Neural cell (in vitro differentiated cells): ENCODE results near the gene OBSCN. TPM values are rescaled to one million over a fixed set of nuclear protein-coding genes. Genes with fewer than 3 reads are reported as not detected.

Source experiments
- H2AFZ ChIP-seq: fragments of 200-600, 300-800 bp; sonication (generic), shearing (Covaris generic); 2 replicates; pipeline ENCODE4 v1.6.0; 2014; ENCODE audit warnings: low read depth, mild to moderate bottlenecking, antibody characterized with exemption, low read length, moderate library complexity
- H3F3A ChIP-seq: fragments of 200-600 bp; shearing (Covaris generic); 2 replicates; pipeline ENCODE4 v1.6.1; 2016; ENCODE audit warnings: mild to moderate bottlenecking, moderate library complexity, mixed read lengths, antibody characterized with exemption, low read length; ENCODE audit not compliant: insufficient read depth, poor library complexity, severe bottlenecking
- H3K27ac ChIP-seq: fragments of 200-600, 300-800 bp; sonication (generic), shearing (Covaris generic); 2 replicates; pipeline ENCODE4 v1.5.1; 2014; ENCODE audit warnings: mild to moderate bottlenecking, low read length, moderate library complexity
- H3K27me3 ChIP-seq: fragments of 300-800, 200-600 bp; sonication (generic), shearing (Covaris generic); 2 replicates; pipeline ENCODE4 v1.6.0; 2014; ENCODE audit warnings: mild to moderate bottlenecking, low read depth, low read length, moderate library complexity; ENCODE audit not compliant: insufficient read depth
- H3K36me3 ChIP-seq: fragments of 300-800, 200-600 bp; sonication (generic), shearing (Covaris generic); 2 replicates; pipeline ENCODE4 v1.5.1; 2014; ENCODE audit warnings: mild to moderate bottlenecking, antibody characterized with exemption, low read length, moderate library complexity; ENCODE audit not compliant: insufficient read depth
- H3K4me2 ChIP-seq: fragments of 300-800, 200-600 bp; sonication (generic), shearing (Covaris generic); 2 replicates; pipeline ENCODE4 v1.6.0; 2014; ENCODE audit warnings: mild to moderate bottlenecking, low read length
- H3K4me3 ChIP-seq: fragments of 300-800, 200-600 bp; sonication (generic), shearing (Covaris generic); 2 replicates; pipeline ENCODE4 v1.5.1; 2014; ENCODE audit warnings: mild to moderate bottlenecking, low read length, moderate library complexity
- H3K79me2 ChIP-seq: fragments of 200-600 bp; shearing (Covaris generic); replicated peaks from 2 replicates; pipeline ENCODE4 v1.6.0; 2014; ENCODE audit warnings: mild to moderate bottlenecking, low read length, moderate library complexity; ENCODE audit not compliant: insufficient read depth
- H3K9ac ChIP-seq: fragments of 300-800, 200-600 bp; sonication (generic), shearing (Covaris generic); 2 replicates; pipeline ENCODE4 v1.6.1; 2016; ENCODE audit warnings: mild to moderate bottlenecking, low read length, mixed read lengths
- H3K9me2 ChIP-seq: fragments of 200-600 bp; shearing (Covaris generic); 2 replicates; pipeline ENCODE4 v1.6.1; 2016; ENCODE audit warnings: mild to moderate bottlenecking, low read length, mixed read lengths; ENCODE audit not compliant: insufficient read depth
- H3K9me3 ChIP-seq: fragments of 200-600, 300-800 bp; sonication (generic), shearing (Covaris generic); 2 replicates; pipeline ENCODE4 v1.6.1; 2016; ENCODE audit warnings: mild to moderate bottlenecking, mixed run types, low read length, moderate library complexity, mixed read lengths
- H4K20me1 ChIP-seq: fragments of 200-600 bp; shearing (Covaris generic); 2 replicates; pipeline ENCODE4 v1.6.1; 2016; ENCODE audit warnings: mild to moderate bottlenecking, mixed run types; ENCODE audit not compliant: insufficient read depth
- EP300 ChIP-seq: fragments of 450-650 bp; conservative IDR thresholded peaks from 2 replicates; pipeline ENCODE4 v1.6.1; 2014; ENCODE audit warnings: antibody characterized with exemption, mild to moderate bottlenecking, moderate library complexity; ENCODE audit not compliant: poor library complexity, severe bottlenecking
- EZH2 ChIP-seq: fragments of 200-600, 300-800 bp; shearing (Covaris generic), sonication (generic); IDR thresholded peaks from 2 replicates; pipeline ENCODE4 v1.6.1; 2014; ENCODE audit warnings: antibody characterized with exemption, low read length, borderline replicate concordance, mild to moderate bottlenecking; ENCODE audit not compliant: insufficient read depth, poor library complexity, severe bottlenecking
- MXI1 ChIP-seq: fragments of 450-650 bp; conservative IDR thresholded peaks from 2 replicates; pipeline ENCODE4 v1.6.1; 2014; ENCODE audit warnings: antibody characterized with exemption, mild to moderate bottlenecking; ENCODE audit not compliant: poor library complexity, severe bottlenecking
- POLR2AphosphoS5 ChIP-seq: IDR thresholded peaks from 2 replicates; pipeline ENCODE4 v1.6.1; 2012
- RAD21 ChIP-seq: fragments of 450-650 bp; conservative IDR thresholded peaks from 2 replicates; pipeline ENCODE4 v1.6.1; 2014; ENCODE audit warnings: antibody characterized with exemption, mild to moderate bottlenecking, moderate library complexity
- SMC3 ChIP-seq: fragments of 450-650 bp; conservative IDR thresholded peaks from 2 replicates; pipeline ENCODE4 v1.6.1; 2014; ENCODE audit warnings: antibody characterized with exemption, mild to moderate bottlenecking, moderate library complexity; ENCODE audit not compliant: poor library complexity
- TAF1 ChIP-seq: IDR thresholded peaks from 2 replicates; pipeline ENCODE4 v1.6.1; 2012; ENCODE audit warnings: low read depth
- polyA plus RNA-seq: library from polyadenylated mRNA; depleted of rRNA; stranded (reverse); fragments of >200 nt; gene quantifications from 2 replicates; pipeline ENCODE4 v1.2.3, GENCODE V29; 2014
- TF ChIP-seq, protein P1 (sequence below): fragments of 450-650 bp; IDR thresholded peaks from 2 replicates; pipeline ENCODE4 v1.5.1; 2014; ENCODE audit warnings: antibody characterized with exemption, mild to moderate bottlenecking, moderate library complexity; ENCODE audit not compliant: poor library complexity, severe bottlenecking
- TF ChIP-seq, protein P2 (sequence below): IDR thresholded peaks from 2 replicates; pipeline ENCODE4 v1.6.1; 2012; ENCODE audit warnings: borderline replicate concordance

The OBSCN gene
- polyA plus RNA-seq, 1 donor from 2014 or later: 7.2 TPM

GRCh38 chr1:228410671-228411070 lies 202.8 kb downstream of the OBSCN start:
- Histone ChIP-seq H3K36me3 (no peaks in the 10 kb centered on the region), H2AFZ (no peak overlapping the region), H4K20me1 (no peaks in the 10 kb centered on the region), H3K27ac (no peak overlapping the region), H3K79me2 (peaks cover 9% of the 10 kb centered on the region), H3K9me3 (no peaks in the 10 kb centered on the region), H3K4me3 (no peak overlapping the region), H3F3A (no peaks in the 10 kb centered on the region), H3K4me2 (no peak overlapping the region), H3K9me2 (no peaks in the 10 kb centered on the region), H3K27me3 (peaks cover under 1% of the 10 kb centered on the region), H3K9ac (no peak overlapping the region)
- TF ChIP-seq, protein P1, sequence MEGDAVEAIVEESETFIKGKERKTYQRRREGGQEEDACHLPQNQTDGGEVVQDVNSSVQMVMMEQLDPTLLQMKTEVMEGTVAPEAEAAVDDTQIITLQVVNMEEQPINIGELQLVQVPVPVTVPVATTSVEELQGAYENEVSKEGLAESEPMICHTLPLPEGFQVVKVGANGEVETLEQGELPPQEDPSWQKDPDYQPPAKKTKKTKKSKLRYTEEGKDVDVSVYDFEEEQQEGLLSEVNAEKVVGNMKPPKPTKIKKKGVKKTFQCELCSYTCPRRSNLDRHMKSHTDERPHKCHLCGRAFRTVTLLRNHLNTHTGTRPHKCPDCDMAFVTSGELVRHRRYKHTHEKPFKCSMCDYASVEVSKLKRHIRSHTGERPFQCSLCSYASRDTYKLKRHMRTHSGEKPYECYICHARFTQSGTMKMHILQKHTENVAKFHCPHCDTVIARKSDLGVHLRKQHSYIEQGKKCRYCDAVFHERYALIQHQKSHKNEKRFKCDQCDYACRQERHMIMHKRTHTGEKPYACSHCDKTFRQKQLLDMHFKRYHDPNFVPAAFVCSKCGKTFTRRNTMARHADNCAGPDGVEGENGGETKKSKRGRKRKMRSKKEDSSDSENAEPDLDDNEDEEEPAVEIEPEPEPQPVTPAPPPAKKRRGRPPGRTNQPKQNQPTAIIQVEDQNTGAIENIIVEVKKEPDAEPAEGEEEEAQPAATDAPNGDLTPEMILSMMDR: no peak
- TF ChIP-seq POLR2AphosphoS5 (no peak), SMC3 (no peak), EZH2 (no peak), EP300 (no peak), RAD21 (no peak), MXI1 (no peak), TAF1 (no peak)
- TF ChIP-seq, protein P2, sequence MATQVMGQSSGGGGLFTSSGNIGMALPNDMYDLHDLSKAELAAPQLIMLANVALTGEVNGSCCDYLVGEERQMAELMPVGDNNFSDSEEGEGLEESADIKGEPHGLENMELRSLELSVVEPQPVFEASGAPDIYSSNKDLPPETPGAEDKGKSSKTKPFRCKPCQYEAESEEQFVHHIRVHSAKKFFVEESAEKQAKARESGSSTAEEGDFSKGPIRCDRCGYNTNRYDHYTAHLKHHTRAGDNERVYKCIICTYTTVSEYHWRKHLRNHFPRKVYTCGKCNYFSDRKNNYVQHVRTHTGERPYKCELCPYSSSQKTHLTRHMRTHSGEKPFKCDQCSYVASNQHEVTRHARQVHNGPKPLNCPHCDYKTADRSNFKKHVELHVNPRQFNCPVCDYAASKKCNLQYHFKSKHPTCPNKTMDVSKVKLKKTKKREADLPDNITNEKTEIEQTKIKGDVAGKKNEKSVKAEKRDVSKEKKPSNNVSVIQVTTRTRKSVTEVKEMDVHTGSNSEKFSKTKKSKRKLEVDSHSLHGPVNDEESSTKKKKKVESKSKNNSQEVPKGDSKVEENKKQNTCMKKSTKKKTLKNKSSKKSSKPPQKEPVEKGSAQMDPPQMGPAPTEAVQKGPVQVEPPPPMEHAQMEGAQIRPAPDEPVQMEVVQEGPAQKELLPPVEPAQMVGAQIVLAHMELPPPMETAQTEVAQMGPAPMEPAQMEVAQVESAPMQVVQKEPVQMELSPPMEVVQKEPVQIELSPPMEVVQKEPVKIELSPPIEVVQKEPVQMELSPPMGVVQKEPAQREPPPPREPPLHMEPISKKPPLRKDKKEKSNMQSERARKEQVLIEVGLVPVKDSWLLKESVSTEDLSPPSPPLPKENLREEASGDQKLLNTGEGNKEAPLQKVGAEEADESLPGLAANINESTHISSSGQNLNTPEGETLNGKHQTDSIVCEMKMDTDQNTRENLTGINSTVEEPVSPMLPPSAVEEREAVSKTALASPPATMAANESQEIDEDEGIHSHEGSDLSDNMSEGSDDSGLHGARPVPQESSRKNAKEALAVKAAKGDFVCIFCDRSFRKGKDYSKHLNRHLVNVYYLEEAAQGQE: no peak

GRCh38 chr1:228411121-228411520 lies 203.3 kb downstream of the OBSCN start:
- Histone ChIP-seq H4K20me1 (no peaks in the 10 kb centered on the region), H3K4me2 (no peak overlapping the region), H3K27ac (no peak overlapping the region), H2AFZ (no peak overlapping the region), H3K9me3 (no peaks in the 10 kb centered on the region), H3K4me3 (no peak overlapping the region), H3K27me3 (peaks cover 5% of the 10 kb centered on the region), H3K9me2 (no peaks in the 10 kb centered on the region), H3K36me3 (no peaks in the 10 kb centered on the region), H3K79me2 (peaks cover 7% of the 10 kb centered on the region), H3F3A (no peaks in the 10 kb centered on the region), H3K9ac (no peak overlapping the region)
- TF ChIP-seq, protein P1: no peak
- TF ChIP-seq RAD21 (no peak), EP300 (no peak), TAF1 (no peak), POLR2AphosphoS5 (no peak), SMC3 (no peak), EZH2 (no peak), MXI1 (no peak)
- TF ChIP-seq, protein P2: no peak
